HG02798 (cell line): ENCODE data around the gene CIBAR2.

Experiments used
- ATAC-seq: cut with Tn5 transposase; IDR thresholded peaks from one replicate; pipeline ENCODE4 v1.9.1; 2021; ENCODE audit warnings: mild to moderate bottlenecking; ENCODE audit not compliant: unreplicated experiment, poor library complexity

CIBAR2 gene

DNA sequence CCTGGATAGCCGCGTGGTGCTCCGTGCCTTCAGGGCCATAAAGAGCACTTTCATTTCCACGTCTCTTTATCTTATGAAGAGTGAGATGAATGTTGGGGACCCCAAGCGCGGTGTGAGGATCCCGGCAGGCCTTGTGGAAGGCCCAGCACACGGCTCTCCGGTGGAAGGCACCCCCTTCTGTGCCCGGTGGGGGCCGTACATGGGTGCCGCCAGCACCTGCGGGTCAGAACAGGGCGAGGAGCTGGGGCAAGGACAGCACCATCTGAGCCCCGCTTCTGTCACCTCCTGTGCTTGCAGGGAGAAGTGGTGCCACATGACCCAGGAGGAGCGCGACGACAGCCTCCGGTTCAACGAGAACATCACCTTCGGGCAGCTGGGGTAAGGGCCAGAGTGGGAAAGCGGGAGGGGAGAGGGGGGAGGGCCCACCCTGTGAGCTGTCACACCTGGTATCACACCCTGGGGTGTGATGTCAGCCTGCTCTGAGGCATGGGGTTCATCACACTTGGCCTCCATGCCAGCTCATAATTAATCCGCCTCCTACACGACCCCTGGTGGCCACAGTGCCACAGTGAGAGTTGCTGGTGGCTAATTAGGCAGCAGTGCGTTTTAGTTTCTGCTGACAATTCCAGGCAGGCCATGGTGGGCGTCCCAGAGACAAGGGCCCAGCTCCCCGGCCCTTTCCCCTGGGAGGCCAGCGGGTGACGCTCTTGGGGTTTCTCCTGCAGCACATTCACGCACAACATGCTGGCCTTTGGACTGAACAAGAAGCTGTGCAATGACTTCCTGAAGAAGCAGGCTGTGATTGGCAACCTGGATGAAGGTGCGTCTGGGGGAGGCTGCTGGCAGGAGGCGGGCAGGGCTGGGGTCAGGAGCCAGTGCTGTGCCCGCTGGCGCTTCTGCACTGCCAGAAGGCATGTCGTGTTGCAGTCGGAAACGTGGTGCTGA is 25.7 kb downstream of the CIBAR2 start:
- no peak for ATAC-seq

DNA sequence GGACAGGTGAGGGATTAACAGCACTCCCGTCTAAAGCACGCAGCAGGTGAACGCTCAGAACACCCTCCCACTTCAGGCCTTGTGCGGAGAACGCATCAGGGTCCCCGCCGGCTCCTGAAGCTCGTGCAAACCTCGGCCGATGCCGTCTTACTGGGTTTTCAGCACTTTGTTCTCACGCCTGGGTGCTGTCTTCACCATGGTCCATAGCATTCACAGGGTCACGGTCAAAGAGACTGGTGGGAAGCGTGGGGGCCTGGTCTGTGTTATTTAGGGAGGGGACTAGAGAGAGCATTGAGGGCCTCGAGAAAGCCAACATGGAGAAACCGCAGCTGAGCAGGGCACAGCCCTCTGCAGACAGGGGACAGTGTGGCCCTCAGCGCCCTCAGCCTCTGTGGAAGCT is 26.6 kb downstream of the CIBAR2 start:
- ATAC-seq: no peak

GRCh38 chr16:85084841-85085510 is 27.3 kb downstream of the CIBAR2 start:
- no peak for ATAC-seq

GRCh38 chr16:85083051-85083639 is 29.1 kb downstream of the CIBAR2 start:
- no peak for ATAC-seq

GRCh38 chr16:85082173-85083050 is 29.9 kb downstream of the CIBAR2 start:
- ATAC-seq: no peak

DNA sequence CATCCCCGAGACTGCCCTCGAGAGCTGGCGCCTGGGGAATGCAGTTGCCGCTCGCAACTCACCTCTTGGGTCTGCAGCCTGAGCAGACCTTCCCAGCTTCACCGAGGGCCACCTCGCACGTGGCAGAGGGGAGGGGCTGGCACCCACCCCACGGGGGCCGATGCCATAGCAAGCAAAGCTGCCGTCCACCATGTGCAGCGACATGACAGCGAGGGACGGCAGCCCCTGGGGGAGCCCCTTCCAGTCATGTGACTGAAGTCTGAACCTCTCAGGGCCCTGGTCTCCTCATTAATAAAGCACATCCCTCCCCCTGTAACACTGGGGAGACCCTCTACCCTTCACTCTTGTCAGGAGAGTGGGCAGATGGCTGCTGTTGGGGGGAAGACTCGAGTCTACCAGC is 30.5 kb downstream of the CIBAR2 start:
- ATAC-seq: no peak

- no peak for ATAC-seq
Observed at GRCh38 chr16:85081038-85081437, 31.2 kb downstream of the CIBAR2 start.

DNA sequence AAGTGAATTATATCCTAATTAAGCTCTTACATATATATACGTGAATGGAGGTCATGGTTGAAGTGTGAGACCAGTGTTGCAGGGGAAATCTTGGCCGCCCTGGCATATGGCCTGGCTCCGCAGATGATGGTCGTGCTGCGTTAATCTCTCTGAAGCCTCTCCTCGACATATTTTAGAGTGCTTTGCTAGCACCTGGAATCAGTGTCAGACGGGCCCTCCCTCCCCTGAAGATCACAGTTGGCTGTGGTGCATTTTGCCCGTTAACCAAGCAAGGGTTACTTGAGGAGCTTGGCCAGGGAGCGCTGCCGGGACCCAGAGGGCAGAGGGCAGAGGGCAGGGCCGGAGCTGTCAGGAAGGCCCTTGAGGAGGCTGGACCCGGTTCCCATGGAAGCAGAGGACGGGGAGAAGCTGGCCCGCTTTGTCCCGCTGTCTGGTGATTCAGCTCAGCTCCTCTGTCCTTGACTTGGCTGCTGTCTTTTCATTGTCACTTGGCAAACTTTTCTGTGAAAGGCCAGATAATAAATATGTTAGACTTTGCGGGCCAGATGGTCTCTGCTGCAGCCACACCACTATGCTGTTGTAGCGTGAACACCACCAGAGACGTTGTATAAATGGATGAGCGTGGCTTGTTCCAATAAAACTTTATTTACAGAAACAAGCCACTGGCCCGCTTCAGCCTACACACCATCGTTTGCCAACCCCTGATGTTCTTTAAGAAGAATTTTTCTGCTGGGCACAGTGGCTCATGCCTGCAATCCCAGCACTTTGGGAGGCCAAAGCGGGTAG is 32.3 kb downstream of the CIBAR2 start:
- no peak for ATAC-seq

DNA sequence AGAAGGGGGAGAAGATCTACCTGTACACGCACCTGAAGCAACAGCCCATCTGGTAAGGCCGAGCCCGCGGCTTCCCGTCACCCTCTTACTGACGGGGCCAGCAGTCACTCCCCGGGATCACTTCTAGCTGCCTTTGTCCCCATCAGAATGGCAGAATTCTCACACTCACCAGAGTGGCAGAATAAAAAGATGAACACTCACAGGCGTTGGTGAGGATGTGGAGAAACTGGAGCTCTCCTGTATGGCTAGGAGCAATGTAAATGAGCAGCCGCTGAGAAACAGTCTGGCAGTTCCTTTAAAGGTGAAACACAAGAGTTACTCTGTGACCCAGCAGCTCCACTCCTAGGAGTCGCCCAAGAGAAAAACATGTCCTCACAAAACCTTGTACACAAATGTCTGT is 33.3 kb downstream of the CIBAR2 start:
- no peak for ATAC-seq

DNA sequence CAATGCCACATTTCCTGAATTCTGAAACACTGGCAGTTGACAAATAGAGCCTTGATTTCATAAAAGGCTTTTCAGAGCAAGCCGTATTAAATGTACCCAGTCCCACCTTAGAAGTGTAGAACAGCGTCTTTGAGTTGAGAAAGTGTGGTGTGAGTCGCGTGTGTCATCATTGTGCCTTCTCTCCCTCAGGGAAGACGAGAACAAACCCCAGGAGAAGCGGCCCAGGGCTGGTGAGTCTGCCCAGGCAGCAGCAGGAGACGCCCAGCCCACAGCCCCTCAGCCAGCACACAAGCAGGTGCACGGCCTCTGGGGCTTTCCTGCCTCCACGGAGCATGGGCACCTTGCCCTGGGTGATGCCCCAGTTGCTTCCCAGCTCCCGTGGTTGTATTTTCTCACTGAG is 34.0 kb downstream of the CIBAR2 start:
- ATAC-seq: no peak

- no peak for ATAC-seq
Observed at GRCh38 chr16:85077576-85078125, 34.6 kb downstream of the CIBAR2 start.

GRCh38 chr16:85077039-85077438 is 35.2 kb downstream of the CIBAR2 start:
- no peak for ATAC-seq

GRCh38 chr16:85075236-85075924 is 36.9 kb downstream of the CIBAR2 start:
- ATAC-seq: no peak

- no peak for ATAC-seq
Observed at GRCh38 chr16:85074225-85074914, 37.9 kb downstream of the CIBAR2 start.

GRCh38 chr16:85072947-85073346 is 39.3 kb downstream of the CIBAR2 start:
- ATAC-seq: no peak

GRCh38 chr16:85072076-85072860 is 40.0 kb downstream of the CIBAR2 start:
- ATAC-seq: no peak

DNA sequence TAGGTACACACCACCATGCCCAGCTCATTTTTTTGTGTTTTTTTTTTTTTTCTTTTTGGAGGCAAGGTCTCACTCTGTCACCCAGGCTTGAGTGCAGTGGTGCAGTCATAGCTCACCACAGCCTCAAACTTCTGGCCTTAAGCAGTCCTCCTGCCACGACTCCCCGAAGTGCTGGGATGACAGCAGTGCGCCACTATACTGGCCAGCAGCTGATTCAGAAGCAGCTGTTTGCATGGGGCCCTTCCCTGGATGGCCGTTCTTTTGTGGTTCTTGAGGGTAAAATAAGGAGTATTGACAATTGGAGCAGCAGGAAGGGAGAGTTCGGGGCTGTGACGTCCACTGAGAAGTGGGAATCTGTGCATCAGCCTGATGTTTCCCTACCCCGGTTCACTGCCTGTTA is 43.1 kb downstream of the CIBAR2 start:
- ATAC-seq: no peak
